DOHH2 (cell line): ENCODE data around the gene MSRB3.

Source experiments
- H3F3A ChIP-seq: fragments of 200-600 bp; sonication (generic), shearing (Covaris generic); 2 replicates; pipeline ENCODE4 v1.6.0; 2016; ENCODE audit warnings: antibody characterized with exemption, mild to moderate bottlenecking; ENCODE audit not compliant: control insufficient read depth, insufficient read depth
- H3K27ac ChIP-seq: fragments of 200-600 bp; sonication (generic); 2 replicates; pipeline ENCODE4 v1.5.1; 2014; ENCODE audit warnings: low read depth, mild to moderate bottlenecking, low read length, moderate library complexity
- H3K27me3 ChIP-seq: fragments of 200-600 bp; sonication (generic); 2 replicates; pipeline ENCODE4 v1.6.1; 2014; ENCODE audit warnings: mild to moderate bottlenecking, low read length, mixed read lengths; ENCODE audit not compliant: control insufficient read depth
- H3K36me3 ChIP-seq: fragments of 200-600 bp; sonication (generic); 2 replicates; pipeline ENCODE4 v1.6.1; 2014; ENCODE audit warnings: mild to moderate bottlenecking, low read length, moderate library complexity, mixed read lengths; ENCODE audit not compliant: control insufficient read depth
- H3K4me1 ChIP-seq: fragments of 200-600 bp; sonication (generic); 2 replicates; pipeline ENCODE4 v1.6.1; 2014; ENCODE audit warnings: mild to moderate bottlenecking, low read length, mixed read lengths; ENCODE audit not compliant: control insufficient read depth
- H3K4me2 ChIP-seq: fragments of 200-600 bp; sonication (generic); 2 replicates; pipeline ENCODE4 v1.6.0; 2014; ENCODE audit warnings: mild to moderate bottlenecking, low read length, moderate library complexity
- H3K4me3 ChIP-seq: fragments of 200-600 bp; sonication (generic); 2 replicates; pipeline ENCODE4 v1.5.1; 2014; ENCODE audit warnings: mild to moderate bottlenecking, low read length, mixed read lengths
- H3K79me2 ChIP-seq: fragments of 200-600 bp; sonication (generic); 2 replicates; pipeline ENCODE4 v1.6.1; 2014; ENCODE audit warnings: mild to moderate bottlenecking, low read length, mixed read lengths; ENCODE audit not compliant: control insufficient read depth
- H3K9me2 ChIP-seq: fragments of 200-600 bp; sonication (generic); replicated peaks from 2 replicates; pipeline ENCODE4 v1.6.1; 2014; ENCODE audit warnings: mild to moderate bottlenecking, low read length, mixed read lengths; ENCODE audit not compliant: control insufficient read depth
- H3K9me3 ChIP-seq: fragments of 200-600 bp; sonication (generic); 2 replicates; pipeline ENCODE4 v1.6.1; 2014; ENCODE audit warnings: antibody characterized with exemption, low read length, mixed read lengths; ENCODE audit not compliant: control insufficient read depth, insufficient read depth
- H4K20me1 ChIP-seq: fragments of 200-600 bp; sonication (generic); 2 replicates; pipeline ENCODE4 v1.6.0; 2014; ENCODE audit warnings: low read depth, mild to moderate bottlenecking, antibody characterized with exemption, low read length, moderate library complexity; ENCODE audit not compliant: control insufficient read depth, insufficient read depth
- EZH2phosphoT487 ChIP-seq: fragments of 200-600 bp; sonication (generic); IDR thresholded peaks from 2 replicates; pipeline ENCODE4 v1.6.1; 2017; ENCODE audit warnings: borderline replicate concordance, mild to moderate bottlenecking, antibody characterized with exemption, low read length, moderate library complexity, mixed read lengths
- TF ChIP-seq, protein P1 (sequence below): fragments of 200-600 bp; sonication (generic); IDR thresholded peaks from one replicate; pipeline ENCODE4 v1.5.1; 2014; ENCODE audit warnings: antibody characterized with exemption, mild to moderate bottlenecking, low read depth, low read length; ENCODE audit not compliant: poor library complexity, severe bottlenecking

The MSRB3 gene

DNA sequence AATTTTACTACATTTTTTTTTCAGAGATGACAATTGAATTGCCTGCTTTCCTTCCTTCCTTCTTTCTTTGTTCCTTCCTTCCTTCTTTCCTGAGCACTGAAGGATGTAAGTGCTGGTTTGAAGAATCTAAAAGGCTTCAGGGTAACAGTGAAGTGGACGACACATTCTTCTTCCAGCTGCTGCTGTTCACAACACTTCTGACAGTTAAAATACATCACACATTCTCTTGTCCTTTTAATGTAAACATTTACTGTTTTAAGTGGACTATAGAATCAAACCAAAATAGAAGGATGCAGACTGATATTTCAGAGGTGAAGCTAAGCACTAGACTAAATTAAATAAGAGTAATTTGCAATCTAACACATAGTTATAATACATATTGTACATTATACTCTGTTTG is 151.5 kb downstream of the MSRB3 start:
- Histone ChIP-seq H3K79me2 (no peaks in the 10 kb centered on the region), H3K36me3 (no peaks in the 10 kb centered on the region), H3F3A (no peaks in the 10 kb centered on the region), H3K9me2 (no peaks in the 10 kb centered on the region), H3K27me3 (no peaks in the 10 kb centered on the region), H3K4me2 (no peak overlapping the region), H4K20me1 (no peaks in the 10 kb centered on the region), H3K4me3 (no peak overlapping the region), H3K9me3 (no peaks in the 10 kb centered on the region), H3K4me1 (no peaks in the 10 kb centered on the region), H3K27ac (no peak overlapping the region)
- TF ChIP-seq EZH2phosphoT487: no peak
- TF ChIP-seq, protein P1, sequence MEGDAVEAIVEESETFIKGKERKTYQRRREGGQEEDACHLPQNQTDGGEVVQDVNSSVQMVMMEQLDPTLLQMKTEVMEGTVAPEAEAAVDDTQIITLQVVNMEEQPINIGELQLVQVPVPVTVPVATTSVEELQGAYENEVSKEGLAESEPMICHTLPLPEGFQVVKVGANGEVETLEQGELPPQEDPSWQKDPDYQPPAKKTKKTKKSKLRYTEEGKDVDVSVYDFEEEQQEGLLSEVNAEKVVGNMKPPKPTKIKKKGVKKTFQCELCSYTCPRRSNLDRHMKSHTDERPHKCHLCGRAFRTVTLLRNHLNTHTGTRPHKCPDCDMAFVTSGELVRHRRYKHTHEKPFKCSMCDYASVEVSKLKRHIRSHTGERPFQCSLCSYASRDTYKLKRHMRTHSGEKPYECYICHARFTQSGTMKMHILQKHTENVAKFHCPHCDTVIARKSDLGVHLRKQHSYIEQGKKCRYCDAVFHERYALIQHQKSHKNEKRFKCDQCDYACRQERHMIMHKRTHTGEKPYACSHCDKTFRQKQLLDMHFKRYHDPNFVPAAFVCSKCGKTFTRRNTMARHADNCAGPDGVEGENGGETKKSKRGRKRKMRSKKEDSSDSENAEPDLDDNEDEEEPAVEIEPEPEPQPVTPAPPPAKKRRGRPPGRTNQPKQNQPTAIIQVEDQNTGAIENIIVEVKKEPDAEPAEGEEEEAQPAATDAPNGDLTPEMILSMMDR: no peak

DNA sequence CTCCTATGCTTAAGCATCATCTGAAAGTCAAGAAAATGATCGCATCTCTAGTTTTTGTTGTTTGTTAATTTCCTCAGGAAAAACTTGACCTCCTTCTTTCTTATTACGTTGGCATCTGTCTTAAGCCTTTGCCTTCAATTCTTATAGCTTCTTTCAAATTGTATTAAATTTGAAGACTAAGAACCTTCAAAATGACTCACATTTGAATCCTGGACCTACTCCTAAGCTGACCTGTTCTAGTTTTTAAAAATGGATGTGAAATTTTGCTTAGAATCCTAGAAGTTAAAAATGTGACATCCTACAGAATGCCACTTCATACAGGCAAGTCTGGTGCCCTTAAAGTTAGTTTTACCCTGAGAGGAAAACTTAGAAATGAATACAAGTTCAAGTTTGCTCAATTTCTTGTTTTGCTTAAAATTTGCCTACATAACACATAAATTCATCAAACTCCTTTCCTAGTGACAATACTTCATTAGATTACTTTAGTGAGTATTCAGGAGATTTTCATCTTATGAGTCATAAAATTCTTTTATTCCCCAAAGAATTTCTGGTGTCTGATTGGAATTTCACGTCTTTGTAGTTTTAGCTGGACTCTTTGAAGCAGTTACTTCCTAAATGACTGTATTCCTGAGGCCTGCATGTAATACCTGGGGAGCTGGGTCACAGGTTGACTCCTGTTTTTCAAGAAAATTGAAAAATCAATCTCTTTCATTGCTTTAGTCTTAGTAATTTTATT is 152.3 kb downstream of the MSRB3 start:
- Histone ChIP-seq H3K27me3 (no peaks in the 10 kb centered on the region), H3K79me2 (no peaks in the 10 kb centered on the region), H3K4me1 (no peaks in the 10 kb centered on the region), H3F3A (no peaks in the 10 kb centered on the region), H3K4me3 (no peak overlapping the region), H3K4me2 (no peak overlapping the region), H3K27ac (no peak overlapping the region), H4K20me1 (no peaks in the 10 kb centered on the region), H3K9me3 (no peaks in the 10 kb centered on the region), H3K36me3 (no peaks in the 10 kb centered on the region), H3K9me2 (no peaks in the 10 kb centered on the region)
- TF ChIP-seq, protein P1: no peak
- no peak for TF ChIP-seq EZH2phosphoT487

DNA sequence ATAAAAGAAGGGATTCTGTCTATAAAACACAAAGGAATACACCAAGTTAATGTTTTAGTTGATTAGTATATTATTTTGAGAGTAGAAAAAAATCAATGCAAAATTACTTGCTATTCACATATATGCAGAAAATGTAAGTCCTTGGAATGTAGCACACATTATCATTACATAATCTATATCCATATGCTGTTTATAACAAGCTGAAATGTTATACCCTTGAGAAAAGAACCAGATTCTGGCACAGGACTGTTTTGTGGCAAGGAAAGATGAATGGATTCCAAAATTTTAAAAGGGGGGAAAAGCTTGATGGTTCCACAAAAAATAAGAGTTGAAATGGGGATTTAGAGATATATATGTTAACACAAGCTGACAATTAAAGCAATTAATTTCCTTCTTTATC is 153.6 kb downstream of the MSRB3 start:
- H3K4me2 ChIP-seq: no peak overlapping the region
- H3K36me3 ChIP-seq: no peaks in the 10 kb centered on the region
- H3K79me2 ChIP-seq: no peaks in the 10 kb centered on the region
- H3F3A ChIP-seq: no peaks in the 10 kb centered on the region
- no peak overlapping the region for H3K4me3 ChIP-seq
- no peaks in the 10 kb centered on the region for H4K20me1 ChIP-seq
- H3K9me2 ChIP-seq: no peaks in the 10 kb centered on the region
- TF ChIP-seq, protein P1: no peak
- TF ChIP-seq EZH2phosphoT487: no peak
- H3K4me1 ChIP-seq: no peaks in the 10 kb centered on the region
- no peaks in the 10 kb centered on the region for H3K9me3 ChIP-seq
- H3K27me3 ChIP-seq: no peaks in the 10 kb centered on the region
- no peak overlapping the region for H3K27ac ChIP-seq
